Activated B cell treated with CpG ODN at 0.5 μM for 24 hours (primary cell): Measurements from ENCODE around the gene TIMP3. TPM values are rescaled to one million over a fixed set of nuclear protein-coding genes. Genes with fewer than 3 reads are reported as not detected.
A peak's percentile ranks its signal among the peaks of the same experiment; 100 is the strongest.

ENCODE experiments used
- ATAC-seq: fragments of 200-7000 bp; cut with Tn5 transposase; one replicate; pipeline ENCODE4 v1.10.0; 2021; ENCODE audit warnings: low read depth, mild to moderate bottlenecking, moderate library complexity
- CTCF ChIA-PET: fragments of 350-600 bp; sonication (Branson Sonifier 250); formaldehyde crosslinking; loops from one replicate; lab custom pipeline; 2021; ENCODE audit warnings: antibody characterized with exemption; lab: Charles Lee
- POLR2A ChIA-PET: fragments of 350-600 bp; sonication (Branson Sonifier 250); formaldehyde crosslinking; loops from one replicate; lab custom pipeline; 2021; ENCODE audit warnings: antibody characterized with exemption; lab: Charles Lee
- DNase-seq: peaks from one replicate; pipeline ENCODE4 v3.0.0; 2022
- H3K27ac Mint-ChIP-seq: one replicate; pipeline ENCODE4 v1.8.0; 2020; ENCODE audit warnings: mixed read lengths
- H3K27me3 Mint-ChIP-seq: one replicate; pipeline ENCODE4 v1.8.0; 2021; ENCODE audit warnings: mixed read lengths
- H3K36me3 Mint-ChIP-seq: one replicate; pipeline ENCODE4 v1.8.0; 2021; ENCODE audit warnings: low read depth, mixed read lengths
- H3K4me1 Mint-ChIP-seq: one replicate; pipeline ENCODE4 v1.8.0; 2021; ENCODE audit warnings: mixed read lengths
- H3K4me3 Mint-ChIP-seq: one replicate; pipeline ENCODE4 v1.8.0; 2020; ENCODE audit warnings: mild to moderate bottlenecking, mixed read lengths
- H3K9me3 Mint-ChIP-seq: one replicate; pipeline ENCODE4 v1.8.0; 2020; ENCODE audit warnings: mixed read lengths
- CTCF ChIP-seq: fragments of 200-600 bp; IDR thresholded peaks from one replicate; pipeline ENCODE4 v1.8.0; 2022; ENCODE audit warnings: antibody characterized with exemption, mild to moderate bottlenecking
- intact Hi-C: fragments of 100-400 bp; cut with micrococcal nuclease; formaldehyde crosslinking; loops from one replicate; pipeline ENCODE4 v1.15.1; 2024
- total RNA-seq: library from RNA; stranded (reverse); gene quantifications from 2 replicates; pipeline ENCODE4 v1.2.3, GENCODE V29; 2022

Gene TIMP3
- total RNA-seq, 1 donor from 2014 or later: not detected

- Mint-ChIP-seq H3K4me1 (peaks cover 15% of the 10 kb centered on the region), H3K9me3 (no peaks in the 10 kb centered on the region), H3K27me3 (peaks cover 20% of the 10 kb centered on the region), H3K27ac (no peak overlapping the region), H3K4me3 (peak overlapping the region; percentile 50), H3K36me3 (no peaks in the 10 kb centered on the region)
- no peak for DNase-seq
- POLR2A ChIA-PET: no interaction called here
- ATAC-seq: no peak
- intact Hi-C loops: no loop called here
- TF ChIP-seq CTCF: no peak
- CTCF ChIA-PET: no interaction called here
These were observed 80.9 kb downstream of the TIMP3 start for GRCh38 chr22:32882360-32882755.

- intact Hi-C loops: no loop called here
These were observed 81.4 kb downstream of the TIMP3 start for GRCh38 chr22:32882774-32883530.

GRCh38 chr22:32887324-32887980 is 85.9 kb downstream of the TIMP3 start:
- no peak overlapping the region for H3K4me3 Mint-ChIP-seq
- ChIA-PET CTCF (no interaction called here), POLR2A (no interaction called here)
- DNase-seq: no peak
- no peaks in the 10 kb centered on the region for H3K9me3 Mint-ChIP-seq
- no peak for ATAC-seq
- H3K36me3 Mint-ChIP-seq: no peaks in the 10 kb centered on the region
- no peaks in the 10 kb centered on the region for H3K4me1 Mint-ChIP-seq
- TF ChIP-seq CTCF: no peak
- no peak overlapping the region for H3K27ac Mint-ChIP-seq
- H3K27me3 Mint-ChIP-seq: peaks cover 3% of the 10 kb centered on the region
- intact Hi-C loops: no loop called here

More at GRCh38 chr22:32882774-32883530, 81.4 kb downstream of the TIMP3 start:
- no peak for DNase-seq
- ChIA-PET POLR2A (interaction anchor here (0.6 kb wide), 1 partner anchor 21 kb away, joined by 8 read pairs; no protein-coding TSS in a partner anchor), CTCF (no interaction called here)
- no peak overlapping the region for H3K27ac Mint-ChIP-seq
- peaks cover 15% of the 10 kb centered on the region for H3K4me1 Mint-ChIP-seq
- TF ChIP-seq CTCF: no peak
- H3K36me3 Mint-ChIP-seq: no peaks in the 10 kb centered on the region
- H3K27me3 Mint-ChIP-seq: peaks cover 16% of the 10 kb centered on the region
- no peaks in the 10 kb centered on the region for H3K9me3 Mint-ChIP-seq
- H3K4me3 Mint-ChIP-seq: no peak overlapping the region
- ATAC-seq: no peak

GRCh38 chr22:32888976-32889375 is 87.5 kb downstream of the TIMP3 start:
- H3K9me3 Mint-ChIP-seq: no peaks in the 10 kb centered on the region

More at GRCh38 chr22:32888976-32889375, 87.5 kb downstream of the TIMP3 start:
- no peak for ATAC-seq
- H3K4me1 Mint-ChIP-seq: no peaks in the 10 kb centered on the region
- no peak for DNase-seq
- H3K27ac Mint-ChIP-seq: no peak overlapping the region
- POLR2A ChIA-PET: no interaction called here
- no peaks in the 10 kb centered on the region for H3K36me3 Mint-ChIP-seq
- intact Hi-C loops: no loop called here
- no peak overlapping the region for H3K4me3 Mint-ChIP-seq
- TF ChIP-seq CTCF: no peak
- CTCF ChIA-PET: no interaction called here
- peaks cover 7% of the 10 kb centered on the region for H3K27me3 Mint-ChIP-seq
